ENCODE measurements around the gene MPEG1.

The MPEG1 gene, protein sequence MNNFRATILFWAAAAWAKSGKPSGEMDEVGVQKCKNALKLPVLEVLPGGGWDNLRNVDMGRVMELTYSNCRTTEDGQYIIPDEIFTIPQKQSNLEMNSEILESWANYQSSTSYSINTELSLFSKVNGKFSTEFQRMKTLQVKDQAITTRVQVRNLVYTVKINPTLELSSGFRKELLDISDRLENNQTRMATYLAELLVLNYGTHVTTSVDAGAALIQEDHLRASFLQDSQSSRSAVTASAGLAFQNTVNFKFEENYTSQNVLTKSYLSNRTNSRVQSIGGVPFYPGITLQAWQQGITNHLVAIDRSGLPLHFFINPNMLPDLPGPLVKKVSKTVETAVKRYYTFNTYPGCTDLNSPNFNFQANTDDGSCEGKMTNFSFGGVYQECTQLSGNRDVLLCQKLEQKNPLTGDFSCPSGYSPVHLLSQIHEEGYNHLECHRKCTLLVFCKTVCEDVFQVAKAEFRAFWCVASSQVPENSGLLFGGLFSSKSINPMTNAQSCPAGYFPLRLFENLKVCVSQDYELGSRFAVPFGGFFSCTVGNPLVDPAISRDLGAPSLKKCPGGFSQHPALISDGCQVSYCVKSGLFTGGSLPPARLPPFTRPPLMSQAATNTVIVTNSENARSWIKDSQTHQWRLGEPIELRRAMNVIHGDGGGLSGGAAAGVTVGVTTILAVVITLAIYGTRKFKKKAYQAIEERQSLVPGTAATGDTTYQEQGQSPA

DNA sequence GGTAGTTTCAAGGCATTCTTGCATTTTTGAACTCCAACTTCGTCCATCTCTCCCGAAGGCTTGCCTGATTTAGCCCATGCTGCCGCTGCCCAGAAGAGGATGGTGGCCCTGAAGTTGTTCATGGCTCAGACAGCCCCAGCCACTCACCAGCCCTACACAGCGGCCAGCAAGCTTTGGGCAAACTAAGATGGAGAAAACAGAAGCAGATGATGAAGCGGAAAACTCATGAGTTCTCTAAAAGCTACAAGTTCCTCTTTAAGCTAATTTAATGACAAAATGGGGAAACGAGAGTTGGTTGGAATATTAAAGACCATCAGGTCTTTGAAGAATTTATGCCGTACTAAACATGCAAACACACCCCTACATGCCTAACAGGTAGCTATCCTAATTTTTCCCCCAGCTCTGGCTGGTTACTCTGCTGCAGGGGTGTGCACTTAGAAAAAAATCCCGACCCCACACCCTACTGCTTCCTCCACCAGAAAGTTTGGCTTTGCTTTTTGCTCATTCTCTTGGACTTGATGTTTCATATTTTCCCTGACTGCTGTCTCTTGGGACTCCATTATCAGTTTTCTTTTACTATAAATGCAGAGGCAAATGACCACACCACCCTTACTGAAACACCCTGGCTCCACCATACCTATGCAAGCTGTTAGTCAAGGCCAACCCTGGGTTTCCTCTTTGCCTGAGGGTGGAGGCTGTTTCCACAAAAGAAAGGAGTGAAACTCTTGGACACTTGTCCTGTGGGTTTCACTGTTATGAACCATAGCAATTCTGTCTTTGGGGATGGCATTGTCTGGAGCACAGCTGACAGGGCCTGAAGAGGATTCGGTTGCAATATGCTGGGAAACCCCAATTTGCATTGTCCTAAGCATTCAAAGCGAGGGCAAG is at the start of gene MPEG1:
MPEG1 (minus strand) TSS at position 184 of the 888 bp plus-strand sequence; CDS start at position 122, 62 bp downstream.
- no peak for DNase-seq (ENCODE audit: low read depth in 1 of 2, low spot score in 1 of 2)

DNA sequence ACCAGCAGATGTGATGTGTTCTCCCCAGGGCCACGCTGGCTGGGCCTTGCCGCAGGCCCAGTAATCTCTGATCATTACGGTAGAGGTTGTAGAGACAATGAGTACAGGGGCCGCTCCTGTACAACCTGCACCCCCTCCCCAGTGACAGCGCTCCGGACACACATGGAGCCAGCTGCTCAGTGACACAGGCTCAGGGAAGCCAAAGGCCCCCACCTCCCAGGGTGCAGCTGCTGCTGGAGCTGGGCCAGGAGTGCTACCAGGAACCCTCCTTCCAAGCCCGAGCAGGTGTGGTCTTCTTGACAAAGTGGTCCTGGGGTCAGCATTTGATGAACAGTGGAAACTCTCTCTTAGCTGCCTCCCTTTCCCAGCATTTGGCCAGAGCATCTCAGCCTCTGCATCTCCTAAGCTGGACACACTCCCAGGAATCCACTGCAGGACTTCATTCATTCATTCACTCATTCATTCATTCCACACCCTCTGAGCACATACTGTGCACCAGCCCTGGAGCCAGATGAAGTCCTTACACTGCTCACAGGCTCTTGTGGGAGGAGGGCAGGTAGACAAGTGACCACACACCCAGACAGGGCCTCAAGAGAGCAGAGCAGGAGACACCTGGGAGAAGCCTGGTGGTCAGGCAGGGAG is 49.6 kb upstream of the MPEG1 start:
- no peak for DNase-seq (ENCODE audit: low read depth in 1 of 2, low spot score in 1 of 2)

DNA sequence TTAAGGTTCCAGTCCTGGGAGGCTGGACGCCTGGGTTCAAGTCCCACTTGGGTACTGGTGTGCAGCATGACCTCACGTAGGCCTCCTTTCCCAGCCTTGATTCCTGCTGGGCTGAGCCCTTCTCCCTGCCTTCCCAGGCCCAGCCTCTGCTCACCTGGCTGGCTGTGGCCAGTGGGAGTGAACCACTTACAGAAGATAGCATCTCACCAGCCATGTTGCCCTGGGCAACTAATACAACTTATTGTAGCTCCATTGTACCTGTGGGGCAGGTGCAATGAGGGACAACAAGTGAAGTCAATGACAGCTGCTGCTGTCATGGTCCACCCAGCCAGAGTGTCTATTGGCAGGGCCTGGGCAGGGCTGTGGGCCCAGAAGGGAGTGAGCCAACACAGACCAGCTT is 48.4 kb upstream of the MPEG1 start:
- no peak for DNase-seq (ENCODE audit: low read depth in 1 of 2, low spot score in 1 of 2)

DNA sequence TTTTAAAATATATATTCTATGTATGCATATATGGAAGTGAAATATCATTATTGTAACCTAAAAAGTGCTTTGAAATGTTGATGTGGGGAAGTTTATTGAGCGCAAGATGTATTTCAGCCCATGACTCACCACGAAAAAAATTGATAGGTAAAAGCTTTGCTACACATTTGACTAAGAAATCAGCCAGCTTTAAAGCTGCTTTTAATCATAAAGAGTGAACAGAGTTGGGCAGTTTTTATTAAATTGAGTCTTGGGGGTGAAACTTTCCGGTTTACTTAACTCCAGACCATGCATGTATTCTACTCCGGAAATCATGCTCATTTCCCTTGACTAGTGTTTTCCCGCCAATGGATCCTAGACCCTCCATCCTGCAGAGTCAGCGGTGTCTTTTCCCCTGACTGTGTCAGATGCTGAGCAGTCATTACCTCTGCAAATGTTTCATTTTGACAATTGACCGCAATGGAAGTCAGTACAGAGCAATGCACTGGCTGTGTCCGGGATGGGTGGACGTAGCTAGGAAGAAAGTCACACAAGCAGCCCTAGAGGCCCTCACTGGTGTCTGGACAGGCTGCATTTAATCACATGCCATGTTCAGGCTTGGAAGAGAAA is 47.2 kb upstream of the MPEG1 start:
- DNase-seq (ENCODE audit: low read depth in 1 of 2, low spot score in 1 of 2) = no peak

DNA sequence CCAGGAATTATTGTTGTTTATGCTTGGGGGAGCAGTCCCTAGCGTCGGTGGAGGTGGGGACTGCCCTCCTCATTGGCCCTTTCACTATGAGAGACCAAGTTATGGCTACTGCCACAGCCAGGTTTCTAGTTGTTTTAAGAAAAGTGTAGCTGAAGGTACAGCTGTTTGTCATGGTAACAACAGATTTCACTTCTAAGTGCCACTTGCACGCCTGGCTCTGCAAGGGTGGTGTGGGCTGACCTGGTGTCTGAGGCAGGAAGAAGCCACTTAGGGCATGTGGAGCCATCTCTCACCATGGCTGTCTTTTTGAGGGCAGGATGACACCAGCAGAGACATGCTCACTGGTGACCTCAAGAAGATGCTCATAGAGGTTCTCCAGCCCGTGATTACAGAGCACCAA is 46.3 kb upstream of the MPEG1 start:
- DNase-seq (ENCODE audit: low read depth in 1 of 2, low spot score in 1 of 2) = no peak

DNA sequence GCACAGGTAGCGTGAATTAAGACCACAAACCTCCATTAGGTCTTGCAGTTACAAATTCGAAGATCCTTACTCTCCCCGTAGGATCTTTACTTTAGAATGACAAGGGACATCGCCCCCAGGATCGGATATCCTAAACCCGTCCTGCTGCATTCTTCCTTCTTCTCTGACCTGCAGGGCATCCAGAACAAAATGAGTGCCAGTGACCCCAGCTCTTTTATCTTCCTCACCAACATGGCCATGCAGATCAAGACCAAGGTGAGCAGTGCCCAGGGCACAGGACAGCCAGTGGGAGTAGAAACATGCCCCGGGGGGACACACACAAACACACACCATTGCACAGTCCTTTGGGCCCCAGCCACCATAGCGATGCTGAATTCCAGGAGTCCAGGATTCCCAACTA is 42.6 kb upstream of the MPEG1 start:
- DNase-seq (ENCODE audit: low read depth in 1 of 2, low spot score in 1 of 2) = no peak

DNA sequence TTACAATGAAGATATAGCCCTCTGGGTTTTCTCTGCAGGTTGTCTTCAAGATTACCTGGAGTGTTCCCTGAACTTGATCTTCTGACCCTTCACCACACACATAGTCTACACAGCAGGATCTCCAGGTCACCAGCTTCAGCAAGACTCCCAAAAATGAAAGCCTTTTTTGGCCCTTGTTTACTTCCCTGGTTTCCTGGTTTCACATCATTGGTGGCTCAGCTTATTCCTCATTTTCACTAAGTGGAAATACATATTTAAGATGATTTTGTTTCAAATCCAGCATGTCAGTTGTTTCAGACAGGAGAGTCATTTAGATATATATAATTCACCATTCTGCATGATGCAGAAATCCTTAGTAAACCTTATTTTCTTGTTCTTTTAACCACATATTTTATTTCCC is 41.6 kb upstream of the MPEG1 start:
- no peak for DNase-seq (ENCODE audit: low read depth in 1 of 2, low spot score in 1 of 2)

DNA sequence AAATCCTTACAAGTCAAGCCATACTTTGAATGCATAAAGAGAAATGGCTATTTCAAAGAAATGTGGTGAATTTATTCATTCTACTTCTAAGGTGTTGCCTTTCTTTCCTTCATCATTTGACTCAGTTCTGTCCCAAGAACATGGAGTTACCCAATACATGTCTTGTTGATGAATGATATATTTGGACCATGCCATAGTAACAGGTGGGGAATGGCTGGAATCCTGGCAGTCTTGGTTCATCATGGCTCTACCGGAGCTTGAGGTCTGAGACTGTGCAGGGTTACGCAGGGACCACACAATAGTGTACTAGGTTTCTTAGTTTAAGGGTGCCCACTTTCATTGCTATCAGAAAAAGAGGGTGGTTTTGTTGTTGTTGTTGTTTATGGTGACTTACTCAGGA is 40.3 kb upstream of the MPEG1 start:
- DNase-seq (ENCODE audit: low read depth in 1 of 2, low spot score in 1 of 2) = no peak

DNA sequence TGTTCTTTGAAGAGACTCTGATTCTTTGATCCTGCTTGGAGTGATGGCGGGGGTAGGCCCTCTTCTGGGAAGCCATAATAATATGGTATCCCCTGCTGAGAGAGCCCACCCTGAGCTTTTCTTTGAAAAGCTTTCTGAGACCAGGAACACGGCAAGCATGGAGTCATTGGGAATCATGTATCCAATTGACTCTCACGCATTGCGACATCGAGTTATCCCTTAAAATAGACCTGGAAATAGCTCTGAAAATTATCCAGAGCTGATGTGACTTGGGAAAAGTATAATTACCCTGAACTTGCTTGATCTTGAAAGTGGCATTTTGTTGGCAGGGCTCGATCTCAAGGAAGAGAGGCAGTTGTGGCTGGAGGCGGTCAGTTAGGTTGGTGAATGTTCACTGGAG is 36.8 kb upstream of the MPEG1 start:
- DNase-seq (ENCODE audit: low read depth in 1 of 2, low spot score in 1 of 2) = no peak

DNA sequence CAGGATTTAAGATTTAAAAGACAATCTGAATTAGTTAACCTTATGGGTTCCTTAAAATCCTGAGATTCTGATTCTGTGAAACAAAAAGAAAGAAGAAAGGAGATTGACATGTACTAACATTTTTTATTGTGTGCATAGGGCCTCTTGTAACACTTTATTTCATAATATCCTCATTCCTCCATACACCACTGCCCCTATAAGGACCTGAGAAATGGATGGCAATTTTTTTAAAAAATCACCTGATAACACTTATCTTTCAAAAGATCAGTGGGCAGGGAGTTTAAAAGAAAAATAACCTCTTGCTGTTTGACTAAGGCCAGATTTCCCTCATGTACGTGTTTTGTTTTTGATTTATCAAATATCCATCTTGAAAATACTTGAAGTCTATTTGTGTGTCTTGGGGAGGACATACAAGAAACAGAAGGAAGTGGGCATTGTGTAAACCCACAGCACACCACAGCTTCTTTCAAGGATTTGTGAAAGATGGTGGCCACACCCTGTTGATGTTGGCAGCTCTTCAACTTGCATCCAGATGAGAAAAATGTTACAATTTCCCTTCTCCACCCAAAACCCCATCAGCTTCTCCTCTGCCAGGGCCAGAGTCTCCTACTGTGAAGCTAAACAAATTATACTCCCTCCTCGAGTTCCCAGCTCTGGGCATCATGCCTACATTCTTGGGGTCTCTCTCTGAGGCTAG is 35.0 kb upstream of the MPEG1 start:
- DNase-seq (ENCODE audit: low read depth in 1 of 2, low spot score in 1 of 2) = no peak

DNA sequence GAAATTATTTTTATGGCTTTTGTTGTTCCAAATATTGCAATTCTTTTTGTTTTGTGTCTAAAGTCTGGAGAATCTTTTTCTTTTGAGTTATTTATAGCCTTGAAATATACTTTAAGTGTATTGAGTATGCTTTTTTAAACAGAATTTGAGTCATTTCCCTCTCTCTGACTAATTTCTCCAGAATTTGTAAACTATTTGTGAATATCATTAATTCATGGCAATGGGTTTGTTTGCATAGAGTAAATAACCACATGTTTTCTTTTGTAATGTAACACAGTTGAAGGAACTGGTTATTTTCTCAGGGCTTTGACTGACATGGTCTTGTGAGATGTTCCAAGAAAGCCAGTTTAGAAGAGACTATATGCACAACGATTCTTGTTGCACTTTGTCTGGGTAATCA is 30.9 kb upstream of the MPEG1 start:
- DNase-seq (ENCODE audit: low read depth in 1 of 2, low spot score in 1 of 2) = no peak

DNA sequence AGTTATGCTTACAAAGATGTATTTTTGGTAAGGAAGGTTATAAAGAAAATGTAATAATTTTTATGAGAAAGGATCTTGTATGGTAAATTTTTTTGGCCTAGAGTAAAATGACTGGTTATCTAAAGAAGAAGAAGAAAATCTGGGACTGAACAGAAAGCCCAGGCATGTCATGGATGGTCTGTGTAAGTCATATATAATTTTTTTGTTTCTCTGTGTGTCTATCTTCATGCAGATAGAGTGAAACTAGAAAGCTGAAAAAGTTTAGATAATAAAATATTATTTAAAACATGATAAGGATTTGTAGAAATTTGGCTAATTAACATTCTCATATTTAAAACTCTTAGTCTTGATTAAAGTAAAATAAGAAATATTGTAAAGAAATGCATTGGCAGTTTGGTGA is 27.6 kb upstream of the MPEG1 start:
- DNase-seq (ENCODE audit: low read depth in 1 of 2, low spot score in 1 of 2) = no peak

DNA sequence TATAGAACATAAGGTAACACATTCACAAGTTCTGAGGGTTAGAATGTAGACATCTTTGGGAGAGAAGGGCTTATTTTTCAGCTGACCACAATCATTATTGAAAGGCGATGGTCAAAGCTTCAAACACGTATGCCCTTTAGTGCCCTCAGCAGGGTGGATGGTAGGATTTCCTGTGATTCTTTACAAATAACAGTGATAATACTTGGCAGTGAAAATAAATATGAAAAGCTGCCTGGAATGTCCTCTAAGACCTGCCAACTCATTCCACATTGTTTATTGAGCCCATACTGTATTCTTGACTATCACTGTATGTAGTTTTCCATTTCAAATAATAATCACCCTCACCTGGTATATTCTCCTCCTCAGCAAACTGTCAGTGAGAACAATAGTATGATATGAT is 13.7 kb upstream of the MPEG1 start:
- no peak for DNase-seq (ENCODE audit: low read depth in 1 of 2, low spot score in 1 of 2)

DNA sequence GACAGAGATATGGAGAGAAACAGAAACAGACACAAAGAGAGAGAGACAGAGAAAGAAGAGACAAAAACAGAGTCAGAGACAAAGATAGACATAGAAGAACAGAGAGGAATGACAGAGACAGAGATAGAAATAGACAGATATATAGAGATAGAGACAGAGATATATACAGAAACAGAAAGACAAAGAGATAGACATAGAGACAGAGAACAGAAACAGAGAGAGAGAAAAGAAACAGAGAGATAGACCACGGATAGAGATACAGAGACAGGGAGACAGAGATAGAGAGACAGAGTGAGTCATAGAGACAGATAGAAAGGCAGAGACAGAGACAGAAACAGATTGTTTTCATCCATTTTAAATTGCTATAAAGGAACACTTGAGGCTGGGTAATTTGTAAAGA is 12.3 kb upstream of the MPEG1 start:
- no peak for DNase-seq (ENCODE audit: low read depth in 1 of 2, low spot score in 1 of 2)

DNA sequence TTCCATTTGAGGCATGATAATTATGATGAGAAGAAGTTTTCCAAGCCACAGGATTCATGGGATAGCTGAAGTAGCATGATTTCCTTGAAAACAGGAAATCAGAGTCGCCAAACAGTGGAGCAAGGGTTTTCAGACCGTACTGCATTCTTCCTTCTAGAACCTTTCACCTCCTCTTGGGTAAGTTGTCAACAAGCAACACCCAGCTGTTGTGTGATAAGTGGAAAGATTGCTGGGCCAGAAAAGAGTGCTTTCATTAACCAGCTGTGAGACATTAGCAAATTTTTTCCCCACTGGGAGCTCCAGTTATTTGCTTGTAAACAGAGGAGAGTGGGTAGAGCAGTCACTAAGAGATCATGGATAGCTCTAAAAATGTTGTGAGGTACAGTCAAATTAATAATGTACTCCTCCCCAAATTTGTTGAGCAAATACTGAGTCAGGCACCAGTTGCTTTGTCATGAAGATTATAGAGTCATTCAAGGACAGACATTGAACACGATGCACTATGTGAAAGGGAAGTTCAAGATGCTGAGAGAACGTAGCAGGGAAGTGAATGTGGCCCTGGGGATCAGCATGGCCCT is 11.7 kb upstream of the MPEG1 start:
- DNase-seq (ENCODE audit: low read depth in 1 of 2, low spot score in 1 of 2) = no peak

DNA sequence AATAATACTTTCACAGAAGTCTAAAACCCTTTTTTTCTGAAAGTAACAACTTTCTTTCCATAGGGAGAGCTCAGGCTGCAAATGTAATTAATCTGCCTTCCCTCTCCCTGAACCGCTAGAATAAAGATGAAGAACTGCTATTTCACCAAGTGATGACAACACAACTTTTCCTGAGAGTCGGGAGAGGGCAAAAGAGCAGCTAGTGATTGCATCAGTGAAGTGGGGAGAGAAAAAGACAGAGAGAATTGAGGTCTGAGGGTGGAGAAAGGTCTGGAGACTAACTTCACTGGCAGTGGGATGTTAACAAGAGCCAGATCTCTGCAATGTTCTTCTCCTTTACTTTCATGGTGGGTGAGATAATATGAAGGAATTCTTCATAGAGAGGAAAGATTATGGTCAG is 10.9 kb upstream of the MPEG1 start:
- DNase-seq (ENCODE audit: low read depth in 1 of 2, low spot score in 1 of 2) = no peak

DNA sequence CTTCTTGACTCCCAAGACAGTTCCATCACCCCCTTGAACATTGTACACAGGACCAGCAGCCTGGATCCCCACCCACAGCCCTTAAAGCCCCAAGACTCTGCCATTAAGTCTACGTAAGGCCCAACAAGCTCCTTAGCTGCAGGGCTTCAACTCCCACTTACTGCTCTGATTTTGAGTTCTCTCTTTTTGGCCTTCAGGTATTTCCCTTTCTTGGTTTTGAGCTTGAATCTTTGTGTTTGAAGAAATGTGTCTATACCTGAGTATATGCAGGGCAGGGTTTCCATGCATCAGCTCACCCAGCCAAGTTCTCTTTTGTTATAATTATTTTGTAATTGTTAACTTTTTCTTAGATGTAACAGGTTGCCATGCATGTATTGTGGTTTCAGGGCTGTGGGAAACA is 10.4 kb upstream of the MPEG1 start:
- DNase-seq (ENCODE audit: low read depth in 1 of 2, low spot score in 1 of 2) = no peak

DNA sequence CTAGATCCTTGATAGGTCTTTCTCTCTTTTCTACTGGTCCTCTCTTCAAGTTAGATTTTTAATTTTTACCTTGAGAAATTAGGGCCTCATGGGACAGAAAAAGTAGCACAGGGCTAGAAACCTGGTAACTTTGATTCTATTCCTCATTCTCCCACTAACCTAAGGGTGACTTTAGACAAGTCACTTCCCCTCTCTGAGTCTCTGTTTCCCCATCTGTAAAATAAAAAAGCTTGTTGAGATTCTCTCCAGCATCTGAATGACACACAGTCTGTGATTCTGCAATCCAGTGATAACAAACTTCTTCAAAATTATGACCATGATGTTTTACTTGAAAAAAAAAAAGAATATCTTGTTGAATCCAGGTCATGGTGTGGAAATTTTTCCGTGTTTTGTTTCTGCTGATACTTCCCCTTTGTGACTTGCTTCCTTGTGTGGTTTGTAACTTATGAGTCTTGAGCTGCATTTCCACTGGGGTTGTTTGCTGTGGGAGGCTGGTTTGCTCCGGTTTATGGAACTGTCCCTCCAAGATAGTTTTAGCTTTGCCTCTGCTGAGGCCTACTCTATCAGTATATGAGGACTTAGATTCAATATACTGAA is 9.8 kb upstream of the MPEG1 start:
- no peak for DNase-seq (ENCODE audit: low read depth in 1 of 2, low spot score in 1 of 2)

DNA sequence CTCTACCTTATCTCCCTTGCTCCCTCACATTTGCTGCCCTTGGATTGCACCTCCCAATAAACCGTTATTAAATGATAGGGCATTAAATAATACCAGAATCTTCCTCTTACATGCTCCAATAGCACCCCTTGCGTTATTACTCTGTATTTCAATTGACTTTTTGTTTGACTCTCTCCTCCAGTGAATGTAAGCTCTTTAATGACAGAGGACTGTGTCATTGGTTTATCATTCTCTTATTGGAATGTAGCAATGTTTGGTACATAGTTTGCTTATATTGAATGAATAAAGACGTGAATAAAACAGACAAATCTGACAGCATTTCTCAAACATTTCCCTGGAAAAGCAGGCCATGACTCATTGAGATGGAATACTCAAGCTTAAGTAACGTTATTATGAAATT is 8.7 kb upstream of the MPEG1 start:
- DNase-seq (ENCODE audit: low read depth in 1 of 2, low spot score in 1 of 2) = no peak

DNA sequence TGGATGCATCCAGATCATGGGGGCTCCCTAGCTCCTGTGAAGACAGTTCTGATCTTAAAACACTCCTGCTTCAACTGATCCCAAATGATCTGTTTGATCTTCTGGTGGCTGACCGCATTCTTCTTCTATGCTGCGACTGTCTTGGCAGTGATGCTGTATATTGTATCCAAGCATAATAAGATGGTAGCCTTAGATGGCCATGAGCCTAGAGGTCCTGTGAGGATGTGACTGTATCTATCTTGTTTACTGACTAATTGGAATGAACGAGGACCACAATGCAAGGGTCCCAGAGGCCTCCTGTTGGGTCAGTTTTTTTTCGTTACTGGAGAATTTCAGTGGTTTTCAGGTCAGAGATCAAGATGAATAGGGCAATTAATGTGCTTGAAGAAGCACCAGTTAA is 7.1 kb upstream of the MPEG1 start:
- no peak for DNase-seq (ENCODE audit: low read depth in 1 of 2, low spot score in 1 of 2)

Data from activated CD4-positive, alpha-beta T cell treated with anti-CD3 and anti-CD28 coated beads, Interleukin-2, amount 50 U/mL, for 24 hours (primary cell).